GM12801 (cell line): ENCODE data around the gene CAMSAP1.

Experiments used
- TF ChIP-seq, protein P1 (sequence below): IDR thresholded peaks from one replicate; pipeline ENCODE4 v1.5.1; 2011; ENCODE audit warnings: control low read depth; ENCODE audit not compliant: insufficient read length; ENCODE audit errors: extremely low read depth

Gene CAMSAP1

DNA sequence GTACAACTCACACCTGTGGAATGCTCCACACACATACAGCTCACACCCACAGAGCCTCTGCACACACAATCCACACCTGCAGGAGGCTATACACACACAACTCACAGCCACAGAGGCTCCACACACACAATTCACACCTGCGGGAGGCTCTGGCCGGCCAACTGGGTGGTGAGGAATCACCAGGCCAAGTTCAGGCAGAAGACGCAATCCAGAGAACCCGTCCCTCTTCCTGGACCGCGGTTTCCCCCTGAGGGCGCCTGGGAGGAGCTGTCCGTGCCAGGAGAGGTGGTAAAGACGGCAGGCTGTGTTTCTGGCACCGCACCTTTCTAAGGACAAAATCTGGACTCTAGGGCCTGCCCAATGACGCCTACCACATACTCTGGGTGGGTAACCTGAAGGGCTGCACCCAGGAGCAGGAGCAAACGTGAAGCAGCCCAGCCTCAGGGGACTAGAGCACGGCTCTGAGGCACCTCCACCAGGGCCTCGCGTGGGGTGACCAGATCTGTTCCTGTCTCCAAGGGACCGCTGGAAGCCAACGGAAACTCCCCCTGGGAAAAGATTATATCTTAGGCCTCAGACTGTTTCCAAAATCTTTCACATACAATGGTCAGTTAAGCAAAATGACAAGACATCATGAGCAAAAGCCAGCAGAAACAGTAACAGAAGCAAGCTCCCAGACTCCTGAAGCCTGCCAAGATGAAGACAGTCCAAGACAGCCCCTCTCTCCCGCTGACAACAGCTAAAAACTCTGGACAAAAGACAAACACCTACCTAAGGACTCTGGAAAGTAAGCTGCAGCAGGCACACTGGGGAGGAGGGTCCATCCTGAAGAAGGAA is 16.9 kb downstream of the CAMSAP1 start:
- TF ChIP-seq, protein P1, sequence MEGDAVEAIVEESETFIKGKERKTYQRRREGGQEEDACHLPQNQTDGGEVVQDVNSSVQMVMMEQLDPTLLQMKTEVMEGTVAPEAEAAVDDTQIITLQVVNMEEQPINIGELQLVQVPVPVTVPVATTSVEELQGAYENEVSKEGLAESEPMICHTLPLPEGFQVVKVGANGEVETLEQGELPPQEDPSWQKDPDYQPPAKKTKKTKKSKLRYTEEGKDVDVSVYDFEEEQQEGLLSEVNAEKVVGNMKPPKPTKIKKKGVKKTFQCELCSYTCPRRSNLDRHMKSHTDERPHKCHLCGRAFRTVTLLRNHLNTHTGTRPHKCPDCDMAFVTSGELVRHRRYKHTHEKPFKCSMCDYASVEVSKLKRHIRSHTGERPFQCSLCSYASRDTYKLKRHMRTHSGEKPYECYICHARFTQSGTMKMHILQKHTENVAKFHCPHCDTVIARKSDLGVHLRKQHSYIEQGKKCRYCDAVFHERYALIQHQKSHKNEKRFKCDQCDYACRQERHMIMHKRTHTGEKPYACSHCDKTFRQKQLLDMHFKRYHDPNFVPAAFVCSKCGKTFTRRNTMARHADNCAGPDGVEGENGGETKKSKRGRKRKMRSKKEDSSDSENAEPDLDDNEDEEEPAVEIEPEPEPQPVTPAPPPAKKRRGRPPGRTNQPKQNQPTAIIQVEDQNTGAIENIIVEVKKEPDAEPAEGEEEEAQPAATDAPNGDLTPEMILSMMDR, result no peak

DNA sequence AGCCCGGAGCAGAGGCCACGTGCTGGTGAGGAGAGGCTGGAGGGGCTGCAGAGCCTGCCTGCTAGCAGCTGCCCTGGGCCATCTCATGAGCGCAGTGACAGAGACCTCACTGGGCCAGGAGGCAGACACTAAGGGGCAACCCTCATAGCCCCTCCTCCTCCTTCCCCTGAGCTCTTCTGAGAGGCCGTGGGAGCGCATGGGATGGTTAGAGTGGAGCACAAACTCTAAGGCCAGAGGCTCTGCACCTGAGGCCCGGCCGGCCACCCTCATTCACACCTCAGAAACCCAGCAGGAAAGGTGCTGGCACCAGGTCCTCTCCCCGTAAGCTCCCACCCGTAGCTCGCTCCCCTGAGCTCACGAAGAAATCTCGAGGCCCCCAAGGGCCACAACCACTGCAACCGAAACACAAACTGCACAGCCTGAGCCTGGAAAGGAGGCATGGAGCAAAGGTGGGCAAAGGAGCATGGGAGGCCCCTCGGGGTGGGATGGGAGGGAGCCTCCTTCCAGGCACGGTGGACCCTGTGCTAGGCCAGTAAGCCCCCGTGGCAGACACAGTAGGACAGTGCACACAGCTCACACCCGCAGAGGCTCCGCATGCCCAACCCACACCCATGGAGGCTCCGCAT is 17.7 kb downstream of the CAMSAP1 start:
- TF ChIP-seq, protein P1, result no peak

DNA sequence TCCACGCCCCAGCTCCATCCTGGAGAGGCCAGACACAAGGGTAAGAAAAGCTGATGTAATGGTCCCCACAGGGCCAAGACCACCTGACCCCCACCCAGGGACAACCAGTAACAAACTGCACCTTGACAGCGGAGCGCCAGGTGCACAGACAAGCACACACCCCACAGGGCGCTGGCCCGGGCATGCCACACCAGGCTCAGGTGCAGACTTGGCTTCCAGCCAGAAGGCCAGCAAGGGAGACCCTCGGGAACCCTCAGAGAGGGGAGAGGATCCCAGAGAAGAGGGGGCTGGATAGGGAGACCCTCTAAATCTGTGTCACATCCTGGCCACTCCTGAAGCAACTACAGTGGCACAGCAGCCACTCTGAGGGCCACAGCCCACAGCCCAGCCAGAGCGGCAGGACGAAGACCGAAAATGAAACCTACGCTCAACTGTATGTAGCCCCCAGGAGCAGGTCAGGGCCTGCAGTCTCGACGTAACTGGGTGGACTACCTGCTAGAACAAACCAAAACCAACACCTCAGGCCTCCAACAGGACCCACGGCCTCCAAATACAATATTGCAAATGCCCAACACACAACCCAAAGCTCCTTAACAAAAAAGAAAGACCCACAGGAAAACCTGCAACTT is 18.5 kb downstream of the CAMSAP1 start:
- TF ChIP-seq, protein P1, result no peak

GRCh38 chr9:135888126-135888765 is 19.1 kb downstream of the CAMSAP1 start:
- TF ChIP-seq, protein P1, result no peak

DNA sequence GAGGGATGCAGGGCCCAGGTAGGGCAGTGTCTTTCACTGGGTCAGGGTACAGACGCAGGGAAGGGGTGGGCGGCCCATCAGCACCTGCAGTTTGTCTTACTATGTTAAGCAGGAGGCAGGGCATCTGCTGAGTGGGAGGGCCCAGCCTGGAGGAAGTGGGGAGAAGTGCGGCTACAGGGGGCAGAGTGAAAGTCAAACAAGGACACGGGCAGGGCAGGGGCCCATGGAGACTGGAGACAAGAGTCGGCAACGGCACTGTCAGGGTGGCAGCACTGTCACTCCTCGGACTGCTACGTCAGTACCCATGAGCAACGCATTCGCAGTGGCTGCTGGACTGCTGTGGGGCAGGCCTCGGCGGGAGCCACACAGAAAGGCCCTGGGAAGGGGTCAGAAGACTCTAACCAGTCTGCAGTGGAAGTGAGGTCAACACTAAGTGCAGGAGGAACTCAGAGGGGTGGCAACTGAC is 19.7 kb downstream of the CAMSAP1 start:
- TF ChIP-seq, protein P1, result no peak

- TF ChIP-seq, protein P1, result no peak
These were observed 20.3 kb downstream of the CAMSAP1 start for GRCh38 chr9:135887021-135887507.
